Mucosa of stomach (tissue), 1 donor: ENCODE data around the gene FAM9A.
"Not testable (repeated sequence)": the region's sequence is repeated elsewhere in the genome, so short reads cannot be mapped to it uniquely, and the experiment has no call there.

Experiments
- H3K27me3 ChIP-seq: one replicate; pipeline ENCODE4 v1.7.0; 2013; ENCODE audit warnings: mild to moderate bottlenecking, low read length; ENCODE audit not compliant: control insufficient read depth, insufficient read depth
- H3K36me3 ChIP-seq: one replicate; pipeline ENCODE4 v1.7.0; 2013; ENCODE audit warnings: low read length; ENCODE audit not compliant: control insufficient read depth, insufficient read depth
- H3K4me1 ChIP-seq: one replicate; pipeline ENCODE4 v1.7.0; 2013; ENCODE audit warnings: mild to moderate bottlenecking, low read length; ENCODE audit not compliant: control insufficient read depth, insufficient read depth
- H3K4me3 ChIP-seq: one replicate; pipeline ENCODE4 v1.7.0; 2013; ENCODE audit warnings: low read length
- H3K9ac ChIP-seq: one replicate; pipeline ENCODE4 v1.7.0; 2013; ENCODE audit warnings: mild to moderate bottlenecking, low read length, moderate library complexity
- H3K9me3 ChIP-seq: one replicate; pipeline ENCODE4 v1.7.0; 2013; ENCODE audit warnings: mild to moderate bottlenecking, low read length, moderate library complexity; ENCODE audit not compliant: control insufficient read depth
- donor health status: Pancreatic carcinoma.

The FAM9A gene

GRCh38 chrX:8832582-8833378 lies 31.6 kb upstream of the FAM9A start:
- Histone ChIP-seq H3K36me3 (no peaks in the 10 kb centered on the region), H3K4me1 (no peaks in the 10 kb centered on the region), H3K9ac (no peak overlapping the region), H3K9me3 (no peaks in the 10 kb centered on the region), H3K4me3 (no peak overlapping the region), H3K27me3 (no peaks in the 10 kb centered on the region)

GRCh38 chrX:8823698-8824097 lies 22.5 kb upstream of the FAM9A start:
- Histone ChIP-seq H3K9ac (no peak overlapping the region), H3K4me3 (no peak overlapping the region), H3K36me3 (no peaks in the 10 kb centered on the region), H3K27me3 (no peaks in the 10 kb centered on the region), H3K4me1 (no peaks in the 10 kb centered on the region), H3K9me3 (no peaks in the 10 kb centered on the region)

GRCh38 chrX:8822002-8822401 lies 20.8 kb upstream of the FAM9A start:
- Histone ChIP-seq H3K36me3 (no peaks in the 10 kb centered on the region), H3K27me3 (no peaks in the 10 kb centered on the region), H3K4me1 (no peaks in the 10 kb centered on the region), H3K4me3 (no peak overlapping the region), H3K9ac (no peak overlapping the region), H3K9me3 (no peaks in the 10 kb centered on the region)

GRCh38 chrX:8820910-8821527 lies 19.8 kb upstream of the FAM9A start:
- H3K9me3 ChIP-seq: no peaks in the 10 kb centered on the region
- no peak overlapping the region for H3K4me3 ChIP-seq
- no peaks in the 10 kb centered on the region for H3K36me3 ChIP-seq
- H3K4me1 ChIP-seq: no peaks in the 10 kb centered on the region
- H3K27me3 ChIP-seq: no peaks in the 10 kb centered on the region
- no peak overlapping the region for H3K9ac ChIP-seq

- Histone ChIP-seq H3K4me1 (peaks cover 8% of the 10 kb centered on the region), H3K4me3 (no peak overlapping the region), H3K9me3 (no peaks in the 10 kb centered on the region), H3K9ac (no peak overlapping the region), H3K27me3 (no peaks in the 10 kb centered on the region), H3K36me3 (no peaks in the 10 kb centered on the region)
These were observed 14.4 kb upstream of the FAM9A start for GRCh38 chrX:8815460-8816065.

GRCh38 chrX:8813036-8813435 lies 11.9 kb upstream of the FAM9A start:
- Histone ChIP-seq H3K9ac (no peak overlapping the region), H3K9me3 (no peaks in the 10 kb centered on the region), H3K36me3 (no peaks in the 10 kb centered on the region), H3K4me1 (peaks cover 10% of the 10 kb centered on the region), H3K27me3 (no peaks in the 10 kb centered on the region), H3K4me3 (no peak overlapping the region)

- H3K9me3 ChIP-seq: no peaks in the 10 kb centered on the region
- H3K27me3 ChIP-seq: no peaks in the 10 kb centered on the region
- H3K4me3 ChIP-seq: no peak overlapping the region
- no peaks in the 10 kb centered on the region for H3K36me3 ChIP-seq
- H3K9ac ChIP-seq: no peak overlapping the region
- H3K4me1 ChIP-seq: peaks cover 10% of the 10 kb centered on the region
These were observed 10.4 kb upstream of the FAM9A start for GRCh38 chrX:8811611-8812010.

- Histone ChIP-seq H3K9ac (no peak overlapping the region), H3K9me3 (no peaks in the 10 kb centered on the region), H3K27me3 (no peaks in the 10 kb centered on the region), H3K4me1 (peaks cover 10% of the 10 kb centered on the region), H3K4me3 (no peak overlapping the region), H3K36me3 (no peaks in the 10 kb centered on the region)
These were observed 7.5 kb upstream of the FAM9A start for GRCh38 chrX:8808661-8809060.

GRCh38 chrX:8805974-8806373 lies 4.8 kb upstream of the FAM9A start:
- no peak overlapping the region for H3K4me3 ChIP-seq
- no peak overlapping the region for H3K9ac ChIP-seq
- no peaks in the 10 kb centered on the region for H3K9me3 ChIP-seq
- H3K27me3 ChIP-seq: no peaks in the 10 kb centered on the region
- H3K4me1 ChIP-seq: peaks cover 3% of the 10 kb centered on the region
- no peaks in the 10 kb centered on the region for H3K36me3 ChIP-seq

GRCh38 chrX:8805046-8805445 lies 3.9 kb upstream of the FAM9A start:
- H3K9me3 ChIP-seq: no peaks in the 10 kb centered on the region
- no peaks in the 10 kb centered on the region for H3K4me1 ChIP-seq
- no peaks in the 10 kb centered on the region for H3K27me3 ChIP-seq
- no peak overlapping the region for H3K9ac ChIP-seq
- H3K36me3 ChIP-seq: no peaks in the 10 kb centered on the region
- no peak overlapping the region for H3K4me3 ChIP-seq

GRCh38 chrX:8803326-8803725 lies 2.1 kb upstream of the FAM9A start:
- Histone ChIP-seq H3K9ac (no peak overlapping the region), H3K36me3 (no peaks in the 10 kb centered on the region), H3K27me3 (no peaks in the 10 kb centered on the region)

GRCh38 chrX:8800351-8800750 lies 832 bp downstream of the FAM9A start:
- H3K4me1 ChIP-seq: not testable (repeated sequence)

More at GRCh38 chrX:8803326-8803725, 2.1 kb upstream of the FAM9A start:
- Histone ChIP-seq H3K9me3 (no peaks in the 10 kb centered on the region), H3K4me1 (no peaks in the 10 kb centered on the region), H3K4me3 (no peak overlapping the region)

More at GRCh38 chrX:8800351-8800750, 832 bp downstream of the FAM9A start:
- H3K9me3 ChIP-seq, H3K36me3 ChIP-seq, H3K27me3 ChIP-seq, H3K9ac ChIP-seq, H3K4me3 ChIP-seq: not testable (repeated sequence)
